Fibroblast of mammary gland (primary cell): Measurements from ENCODE around the gene BAIAP2L2.

Experiments used
- DNase-seq: peaks from one replicate; pipeline ENCODE4 v3.0.0-alpha.2; 2010; ENCODE audit warnings: low read depth
- H3K4me3 ChIP-seq: 2 replicates; pipeline ENCODE4 v1.5.1; 2011; ENCODE audit warnings: low read depth, mild to moderate bottlenecking, low read length, moderate library complexity; ENCODE audit not compliant: control insufficient read depth
- CTCF ChIP-seq: conservative IDR thresholded peaks from 2 replicates; pipeline ENCODE4 v1.5.1; 2011; ENCODE audit warnings: low read depth, low read length, inconsistent platforms; ENCODE audit not compliant: control insufficient read depth, insufficient read depth

Gene BAIAP2L2

GRCh38 chr22:38136607-38137006 lies 26.1 kb upstream of the BAIAP2L2 start:
- DNase-seq, result peak; percentile 51
- no peak for TF ChIP-seq CTCF
- no peak overlapping the region for H3K4me3 ChIP-seq

GRCh38 chr22:38135133-38135706 lies 24.7 kb upstream of the BAIAP2L2 start:
- peak; percentile 94 for DNase-seq
- no peak for TF ChIP-seq CTCF

GRCh38 chr22:38133331-38133730 lies 22.8 kb upstream of the BAIAP2L2 start:
- H3K4me3 ChIP-seq, result no peak overlapping the region
- no peak for TF ChIP-seq CTCF
- DNase-seq, result no peak

More at GRCh38 chr22:38135133-38135706, 24.7 kb upstream of the BAIAP2L2 start:
- H3K4me3 ChIP-seq, result no peak overlapping the region

GRCh38 chr22:38132794-38133193 lies 22.3 kb upstream of the BAIAP2L2 start:
- H3K4me3 ChIP-seq, result no peak overlapping the region
- DNase-seq, result no peak
- no peak for TF ChIP-seq CTCF

- no peak for DNase-seq
- no peak overlapping the region for H3K4me3 ChIP-seq
- no peak for TF ChIP-seq CTCF
Measured at GRCh38 chr22:38132136-38132535, 21.7 kb upstream of the BAIAP2L2 start.

- H3K4me3 ChIP-seq, result no peak overlapping the region
- no peak for DNase-seq
- TF ChIP-seq CTCF, result no peak
Measured at GRCh38 chr22:38131399-38131798, 20.9 kb upstream of the BAIAP2L2 start.

GRCh38 chr22:38129856-38130255 lies 19.4 kb upstream of the BAIAP2L2 start:
- no peak overlapping the region for H3K4me3 ChIP-seq
- TF ChIP-seq CTCF, result no peak
- DNase-seq, result no peak
